GM19455 (cell line): ENCODE measurements around the gene TCF25.
A peak's percentile ranks its signal among the peaks of the same experiment; 100 is the strongest.
"Not testable (repeated sequence)": the region's sequence is repeated elsewhere in the genome, so short reads cannot be mapped to it uniquely, and the experiment has no call there.

Source experiments
- ATAC-seq: cut with Tn5 transposase; IDR thresholded peaks from one replicate; pipeline ENCODE4 v1.9.1; 2021; ENCODE audit not compliant: unreplicated experiment

TCF25 gene

GRCh38 chr16:89917773-89918452 lies 44.5 kb downstream of the TCF25 start:
- ATAC-seq: peak; percentile 61

GRCh38 chr16:89918453-89919347 lies 45.3 kb downstream of the TCF25 start, which contains the start of gene MC1R:
Gene MC1R, plus strand, starts transcription at chr16:89918862. Its CDS starts 397 bp downstream, at chr16:89919259.
- no peak for ATAC-seq

- ATAC-seq: no peak
These were observed 46.4 kb downstream of the TCF25 start for GRCh38 chr16:89919535-89920406.

- no peak for ATAC-seq
These were observed 47.3 kb downstream of the TCF25 start for GRCh38 chr16:89920723-89921122.

GRCh38 chr16:89921131-89921701 lies 47.8 kb downstream of the TCF25 start:
- ATAC-seq: no peak

- no peak for ATAC-seq
These were observed 48.5 kb downstream of the TCF25 start for GRCh38 chr16:89921702-89922476.

GRCh38 chr16:89922477-89922883 lies 49.1 kb downstream of the TCF25 start:
- no peak for ATAC-seq

GRCh38 chr16:89922884-89923639 lies 49.7 kb downstream of the TCF25 start, which contains the start of gene TUBB3:
Gene TUBB3, plus strand, starts transcription at chr16:89923342. Its CDS starts 60 bp downstream, at chr16:89923402.
- ATAC-seq: no peak

GRCh38 chr16:89923640-89924296 lies 50.4 kb downstream of the TCF25 start:
- no peak for ATAC-seq

GRCh38 chr16:89924297-89924924 lies 51.0 kb downstream of the TCF25 start:
- ATAC-seq: no peak

GRCh38 chr16:89924925-89925307 lies 51.5 kb downstream of the TCF25 start:
- ATAC-seq: no peak

- no peak for ATAC-seq
These were observed 52.2 kb downstream of the TCF25 start for GRCh38 chr16:89925596-89926079.

GRCh38 chr16:89931305-89931896 lies 58.0 kb downstream of the TCF25 start:
- ATAC-seq: no peak

- ATAC-seq: no peak
These were observed 58.6 kb downstream of the TCF25 start for GRCh38 chr16:89931964-89932363.

GRCh38 chr16:89934019-89934418 lies 60.6 kb downstream of the TCF25 start:
- not testable (repeated sequence) for ATAC-seq

- no peak for ATAC-seq
These were observed 61.5 kb downstream of the TCF25 start for GRCh38 chr16:89934611-89935553.

- not testable (repeated sequence) for ATAC-seq
These were observed 62.2 kb downstream of the TCF25 start for GRCh38 chr16:89935620-89936019.
